ENCODE results near the gene ACAN. TPM values are rescaled to one million over a fixed set of nuclear protein-coding genes. Genes with fewer than 3 reads are reported as not detected.

The ACAN gene
- total and polyA plus RNA-seq, 2 donors (not counting 3 experiments of a cell fraction or from before 2014, with no cell fraction given): not detected

- no peak overlapping the region for H3K4me3 ChIP-seq (replicated peaks in 1 of 3; ENCODE audit: insufficient read depth in 1 of 3, low read depth in 1 of 3, low read length in 3 of 3)
These were observed 46.3 kb downstream of the ACAN start for GRCh38 chr15:88849376-88850072.

GRCh38 chr15:88852476-88852875 is 49.2 kb downstream of the ACAN start:
- peaks cover 0 to 2% of the 10 kb centered on the region in 2 experiments for H3K27me3 ChIP-seq (ENCODE audit: control insufficient read depth in 2 of 2, insufficient read depth in 2 of 2, low read length in 2 of 2)
- ChIA-PET POLR2A (no interaction called here), CTCF (no interaction called here)
- no peak overlapping the region for H3K9ac ChIP-seq (replicated peaks; ENCODE audit: extremely low read depth, insufficient read depth, low read length)
- no peak overlapping the region for H3K27ac ChIP-seq (ENCODE audit: insufficient read depth, low read depth, low read length)
- no TSS peak for BruUV-seq (replicated peaks)
- H3K79me2 ChIP-seq (ENCODE audit: control insufficient read depth, insufficient read depth, low read length): no peaks in the 10 kb centered on the region
- no peak overlapping the region for H3K4me2 ChIP-seq (ENCODE audit: insufficient read depth, low read length)
- no peaks in the 10 kb centered on the region for H3K9me1 ChIP-seq (replicated peaks; ENCODE audit: control insufficient read depth, extremely low read depth, insufficient read depth, low read length)
- TF ChIP-seq EZH2 (IDR thresholded peaks at IDR 0.05; ENCODE audit: borderline replicate concordance, low read depth, low read length, severe bottlenecking) (no peak), POLR2A (IDR thresholded peaks at IDR 0.05; ENCODE audit: low read depth, low read length) (no peak), MAX (IDR thresholded peaks at IDR 0.05; ENCODE audit: insufficient read depth, insufficient read length) (no peak), FOS (IDR thresholded peaks at IDR 0.05; ENCODE audit: borderline replicate concordance, insufficient read depth, low read length) (no peak), CTCF (IDR thresholded peaks at IDR 0.05; ENCODE audit: extremely low read depth in 1 of 2, insufficient read depth in 1 of 2, low read depth in 1 of 2, low read length in 2 of 2) (no peak), JUN (IDR thresholded peaks at IDR 0.05; ENCODE audit: borderline replicate concordance, insufficient read depth, insufficient read length, low read depth) (no peak)
- intact Hi-C loops (cut with micrococcal nuclease) (no loop called here), dilution Hi-C loops (cut with MboI; ENCODE audit: extremely low pct_ligation_motif_present, low sequenced_read_pairs) (no loop called here)
- H3K9me3 ChIP-seq (replicated peaks; ENCODE audit: control insufficient read depth, insufficient read depth, low read length): no peaks in the 10 kb centered on the region
- no peak overlapping the region for H2AFZ ChIP-seq (ENCODE audit: low read depth, low read length)
- no peak overlapping the region for H3K4me3 ChIP-seq (replicated peaks in 1 of 3; ENCODE audit: insufficient read depth in 1 of 3, low read depth in 1 of 3, low read length in 3 of 3)
- no peaks in the 10 kb centered on the region for H3K4me1 ChIP-seq (ENCODE audit: control insufficient read depth, extremely low read depth, insufficient read depth, low read length)
- no peaks in the 10 kb centered on the region for H4K20me1 ChIP-seq (replicated peaks; ENCODE audit: control insufficient read depth, extremely low read depth, insufficient read depth, low read length)
- no peak for FAIRE-seq
- no peaks in the 10 kb centered on the region for H3K36me3 ChIP-seq (ENCODE audit: control insufficient read depth in 2 of 2, extremely low read depth in 1 of 2, insufficient read depth in 2 of 2, low read length in 2 of 2)
- no peak for DNase-seq (ENCODE audit: low read depth, low spot score)

More at GRCh38 chr15:88849376-88850072, 46.3 kb downstream of the ACAN start:
- H3K4me2 ChIP-seq (ENCODE audit: insufficient read depth, low read length): no peak overlapping the region
- no peak overlapping the region for H2AFZ ChIP-seq (ENCODE audit: low read depth, low read length)
- H3K4me1 ChIP-seq (ENCODE audit: control insufficient read depth, extremely low read depth, insufficient read depth, low read length): no peaks in the 10 kb centered on the region
- no peak overlapping the region for H3K27ac ChIP-seq (ENCODE audit: insufficient read depth, low read depth, low read length)
- DNase-seq (ENCODE audit: low read depth, low spot score): no peak
- no peaks in the 10 kb centered on the region for H3K9me3 ChIP-seq (replicated peaks; ENCODE audit: control insufficient read depth, insufficient read depth, low read length)
- CTCF ChIA-PET: interaction anchor here (1.2 kb wide), 1 partner anchor 15 kb away, joined by 3 read pairs; no protein-coding TSS in a partner anchor
- dilution Hi-C loops (cut with MboI; ENCODE audit: extremely low pct_ligation_motif_present, low sequenced_read_pairs) (no loop called here), intact Hi-C loops (cut with micrococcal nuclease) (no loop called here)
- H3K9ac ChIP-seq (replicated peaks; ENCODE audit: extremely low read depth, insufficient read depth, low read length): no peak overlapping the region
- no peaks in the 10 kb centered on the region for H4K20me1 ChIP-seq (replicated peaks; ENCODE audit: control insufficient read depth, extremely low read depth, insufficient read depth, low read length)
- no TSS peak for BruUV-seq (replicated peaks)
- no peaks in the 10 kb centered on the region for H3K36me3 ChIP-seq (ENCODE audit: control insufficient read depth in 2 of 2, extremely low read depth in 1 of 2, insufficient read depth in 2 of 2, low read length in 2 of 2)
- H3K79me2 ChIP-seq (ENCODE audit: control insufficient read depth, insufficient read depth, low read length): no peaks in the 10 kb centered on the region
- FAIRE-seq: no peak
- POLR2A ChIA-PET: no interaction called here
- TF ChIP-seq JUN (IDR thresholded peaks at IDR 0.05; ENCODE audit: borderline replicate concordance, insufficient read depth, insufficient read length, low read depth) (no peak), GATA2 (IDR thresholded peaks at IDR 0.05; ENCODE audit: insufficient read depth, insufficient read length, low read depth, low read length) (no peak), MYC (IDR thresholded peaks at IDR 0.05; ENCODE audit: low read depth, low read length) (no peak), FOS (IDR thresholded peaks at IDR 0.05; ENCODE audit: borderline replicate concordance, insufficient read depth, low read length) (no peak), POLR2AphosphoS5 (IDR thresholded peaks at IDR 0.05; ENCODE audit: insufficient read depth, low read depth, low read length) (no peak), EZH2 (IDR thresholded peaks at IDR 0.05; ENCODE audit: borderline replicate concordance, low read depth, low read length, severe bottlenecking) (no peak)
- H3K9me1 ChIP-seq (replicated peaks; ENCODE audit: control insufficient read depth, extremely low read depth, insufficient read depth, low read length): no peaks in the 10 kb centered on the region
- peaks cover 0 to 2% of the 10 kb centered on the region in 2 experiments for H3K27me3 ChIP-seq (ENCODE audit: control insufficient read depth in 2 of 2, insufficient read depth in 2 of 2, low read length in 2 of 2)
